HG03442 (cell line): ENCODE results near the gene SSX3.
"Not testable (repeated sequence)": the region's sequence is repeated elsewhere in the genome, so short reads cannot be mapped to it uniquely, and the experiment has no call there.

Source experiments
- ATAC-seq: cut with Tn5 transposase; IDR thresholded peaks from one replicate; pipeline ENCODE4 v1.9.1; 2021; ENCODE audit warnings: mild to moderate bottlenecking, moderate library complexity; ENCODE audit not compliant: unreplicated experiment

Gene SSX3, protein sequence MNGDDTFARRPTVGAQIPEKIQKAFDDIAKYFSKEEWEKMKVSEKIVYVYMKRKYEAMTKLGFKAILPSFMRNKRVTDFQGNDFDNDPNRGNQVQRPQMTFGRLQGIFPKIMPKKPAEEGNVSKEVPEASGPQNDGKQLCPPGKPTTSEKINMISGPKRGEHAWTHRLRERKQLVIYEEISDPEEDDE

DNA sequence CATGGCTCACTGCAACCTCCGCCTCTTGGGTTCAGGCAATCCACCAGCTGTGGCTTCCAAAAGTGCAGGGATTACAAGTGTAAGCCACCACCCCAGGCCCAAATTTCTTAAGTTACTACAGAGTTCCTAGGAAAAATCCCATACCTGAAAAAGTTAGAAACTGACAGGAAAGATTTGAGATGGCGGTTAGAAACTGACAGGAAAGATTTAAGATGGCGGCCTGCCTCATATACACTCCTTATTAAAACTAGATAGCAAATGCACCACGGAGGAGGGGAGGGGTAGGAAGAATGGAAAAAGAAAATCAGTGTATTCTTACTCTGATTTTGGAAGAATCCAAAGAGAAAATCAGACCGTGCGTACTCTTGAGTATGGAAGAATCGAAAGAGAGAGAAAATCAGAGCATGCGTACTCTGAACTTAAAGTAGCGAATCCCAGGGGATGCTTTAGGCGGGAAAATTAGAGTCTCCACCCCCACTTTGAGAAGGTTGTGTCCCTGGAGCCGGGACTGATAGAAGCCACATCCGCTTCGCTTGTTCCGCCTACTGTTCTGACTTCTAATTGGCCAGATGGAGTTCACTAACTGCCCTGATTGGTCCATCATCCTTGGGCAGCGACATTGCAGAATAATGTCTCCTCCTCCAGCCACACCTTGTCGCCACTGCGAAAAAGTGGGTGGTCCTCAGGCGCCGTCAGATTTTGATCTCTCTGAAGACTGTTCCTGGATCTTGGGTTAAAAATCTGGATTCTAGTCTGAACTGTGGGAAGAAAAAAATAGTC is at the start of gene SSX3:
TSS of gene SSX3 (minus strand) at position 389 of the 780 bp plus-strand sequence. CDS start 1,454 bp downstream, outside the sequence.
- ATAC-seq, result not testable (repeated sequence)

DNA sequence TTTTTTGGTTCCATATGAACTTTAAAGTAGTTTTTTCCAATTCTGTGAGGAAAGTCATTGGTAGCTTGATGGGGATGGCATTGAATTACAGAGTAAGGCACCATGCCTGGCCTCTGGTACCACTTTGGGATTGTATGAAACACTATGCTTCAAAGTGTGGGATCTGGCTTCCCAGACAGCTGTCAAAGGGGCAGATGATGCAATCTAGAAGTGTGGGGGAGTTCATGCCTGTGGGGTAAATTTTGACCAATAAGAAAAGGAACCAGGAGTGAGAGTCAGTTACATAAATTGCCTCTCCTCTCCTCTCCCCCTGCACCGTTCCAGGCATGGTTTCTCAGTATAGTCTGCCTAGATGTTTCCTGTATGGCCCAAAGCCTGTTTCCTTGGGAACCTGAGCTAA is 41.3 kb upstream of the SSX3 start:
- not testable (repeated sequence) for ATAC-seq

DNA sequence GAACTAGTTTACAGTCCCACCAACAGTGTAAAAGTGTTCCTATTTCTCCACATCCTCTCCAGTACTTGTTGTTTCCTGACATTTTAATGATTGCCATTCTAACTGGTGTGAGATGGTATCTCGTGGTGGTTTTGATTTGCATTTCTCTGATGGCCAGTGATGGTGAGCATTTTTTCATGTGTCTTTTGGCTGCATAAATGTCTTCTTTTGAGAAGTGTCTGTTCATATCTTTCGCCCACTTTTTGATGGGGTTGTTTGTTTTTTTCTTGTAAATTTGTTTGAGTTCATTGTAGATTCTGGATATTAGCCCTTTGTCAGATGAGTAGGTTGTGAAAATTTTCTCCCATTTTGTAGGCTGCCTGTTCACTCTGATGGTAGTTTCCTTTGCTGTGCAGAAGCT is 40.4 kb upstream of the SSX3 start:
- not testable (repeated sequence) for ATAC-seq

DNA sequence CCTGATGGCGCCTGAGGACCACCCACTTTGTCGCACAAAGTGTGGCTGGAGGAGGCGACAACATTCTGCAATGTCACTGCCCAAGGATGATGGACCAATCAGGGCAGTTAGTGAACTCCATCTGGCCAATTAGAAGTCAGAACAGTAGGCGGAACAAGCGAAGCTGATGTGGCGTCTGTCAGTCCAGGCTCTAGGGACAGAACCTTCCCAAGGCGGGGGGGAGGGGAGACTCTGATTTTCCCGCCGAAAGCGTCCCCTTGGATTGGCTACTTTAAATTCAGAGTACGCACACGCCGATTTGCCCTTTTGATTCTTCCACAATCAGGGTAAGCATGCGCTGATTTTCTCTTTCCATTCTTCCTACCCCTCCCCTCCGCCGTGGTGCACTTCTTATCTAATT is 26.7 kb upstream of the SSX3 start, which contains the start of gene SSX4:
TSS of gene SSX4 (plus strand) at position 301 of the 400 bp plus-strand sequence. CDS start 515 bp downstream, outside the sequence.
- not testable (repeated sequence) for ATAC-seq

DNA sequence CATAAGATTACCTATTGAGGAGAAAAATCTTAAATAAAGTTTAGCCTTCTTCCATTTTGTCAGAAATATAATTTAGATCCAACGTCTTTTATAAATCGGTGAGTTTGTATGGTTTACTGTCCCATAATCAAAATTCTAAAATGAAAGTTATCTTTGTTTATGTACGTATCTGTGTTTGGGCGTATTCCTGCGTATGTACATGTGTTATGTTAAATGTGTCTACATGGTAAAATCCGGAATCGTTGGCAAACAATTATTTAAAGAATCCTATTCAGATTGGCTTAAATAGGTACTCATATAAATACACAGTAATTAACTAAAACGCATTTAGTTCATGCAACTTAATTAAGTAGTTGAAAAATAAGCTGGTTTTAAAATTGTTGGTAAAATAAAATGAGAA is 13.9 kb upstream of the SSX3 start:
- ATAC-seq, result not testable (repeated sequence)

DNA sequence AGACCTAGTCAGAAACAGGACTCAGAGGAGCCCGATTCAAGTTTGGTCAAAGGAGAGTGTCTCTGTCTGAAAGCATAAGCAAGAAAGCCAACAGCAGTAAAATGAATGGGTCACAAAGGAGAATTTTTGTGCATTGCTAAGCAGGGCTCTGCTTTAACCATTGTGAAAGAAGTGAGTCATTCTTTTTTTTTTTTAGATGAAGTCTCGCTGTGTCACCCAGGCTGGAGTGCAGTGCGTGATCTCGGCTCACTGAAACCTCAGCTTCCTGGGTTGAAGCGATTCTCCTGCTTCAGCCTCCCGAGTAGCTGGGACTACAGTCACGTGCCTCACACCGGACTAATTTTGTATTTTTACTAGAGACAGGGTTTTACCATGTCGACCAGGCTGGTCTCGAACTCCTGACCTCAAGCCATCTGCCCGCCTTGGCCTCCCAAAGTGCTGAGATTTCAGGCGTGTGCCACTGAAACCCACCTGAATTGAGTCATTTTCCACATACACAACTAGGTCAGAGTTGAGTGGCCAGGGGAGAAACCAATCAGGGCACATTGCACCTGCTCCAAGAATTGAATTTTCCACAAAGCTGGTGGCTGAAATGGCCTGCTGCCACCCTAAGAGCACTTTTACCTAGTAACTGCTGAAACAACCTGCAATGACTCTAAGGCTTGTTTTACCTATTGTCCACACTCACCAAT is 11.4 kb upstream of the SSX3 start:
- ATAC-seq, result not testable (repeated sequence)

DNA sequence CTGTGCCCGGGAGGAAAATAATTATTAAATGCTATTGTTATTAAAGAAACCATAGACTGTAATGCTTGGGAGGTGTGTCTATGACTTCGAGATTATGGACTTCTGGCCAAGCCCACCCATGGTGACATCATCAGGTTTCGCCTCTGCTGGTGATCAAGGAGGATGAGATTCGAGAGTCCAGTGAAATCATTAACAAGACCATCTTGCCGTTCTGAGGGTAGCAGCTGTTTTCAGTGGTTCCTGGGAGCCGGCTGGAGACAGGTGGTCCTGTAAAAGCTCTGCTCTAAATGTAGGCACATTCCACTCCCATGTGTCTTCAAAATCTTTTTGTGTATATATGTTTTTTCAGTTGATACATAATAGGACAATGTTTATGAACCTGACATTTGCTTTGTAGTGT is 2.8 kb upstream of the SSX3 start:
- not testable (repeated sequence) for ATAC-seq

DNA sequence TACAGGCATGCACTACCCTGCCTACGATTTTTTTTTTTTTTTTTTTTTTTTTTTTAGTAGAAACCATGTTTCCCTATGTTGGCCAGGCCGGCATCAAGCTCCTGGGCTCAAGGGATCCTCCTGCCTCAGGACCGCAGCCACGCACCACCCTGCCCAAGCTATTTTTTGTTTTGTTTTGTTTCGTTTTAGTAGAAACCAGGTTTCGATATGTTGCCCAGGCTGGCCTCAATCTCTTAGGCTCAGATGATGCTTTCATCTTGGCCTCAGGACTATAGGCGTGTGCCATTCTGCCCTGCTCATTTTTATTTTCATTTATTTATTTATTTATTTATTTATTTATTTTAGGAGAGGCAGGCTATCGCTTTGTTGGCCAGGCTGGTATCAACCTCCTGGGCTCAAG is 1.2 kb upstream of the SSX3 start:
- no peak for ATAC-seq

DNA sequence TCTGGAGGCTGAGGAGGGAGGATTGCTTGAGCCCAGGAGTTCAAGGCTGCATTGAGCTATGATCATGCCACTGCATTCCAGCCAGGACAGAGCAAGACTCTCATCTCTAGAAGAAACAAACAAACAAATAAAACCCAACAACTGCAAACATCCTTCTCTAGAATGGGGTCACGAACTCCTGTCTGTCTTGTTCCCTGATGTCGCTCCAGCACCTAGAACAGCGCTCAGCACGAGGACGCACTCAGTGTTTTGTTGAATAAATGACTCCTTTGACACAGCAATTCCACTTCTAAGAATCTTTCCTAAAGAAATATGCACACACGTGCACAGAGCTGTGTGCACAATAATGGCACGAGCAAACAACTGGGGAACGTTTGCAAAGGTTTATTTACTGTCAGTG is 10.4 kb downstream of the SSX3 start:
- not testable (repeated sequence) for ATAC-seq

DNA sequence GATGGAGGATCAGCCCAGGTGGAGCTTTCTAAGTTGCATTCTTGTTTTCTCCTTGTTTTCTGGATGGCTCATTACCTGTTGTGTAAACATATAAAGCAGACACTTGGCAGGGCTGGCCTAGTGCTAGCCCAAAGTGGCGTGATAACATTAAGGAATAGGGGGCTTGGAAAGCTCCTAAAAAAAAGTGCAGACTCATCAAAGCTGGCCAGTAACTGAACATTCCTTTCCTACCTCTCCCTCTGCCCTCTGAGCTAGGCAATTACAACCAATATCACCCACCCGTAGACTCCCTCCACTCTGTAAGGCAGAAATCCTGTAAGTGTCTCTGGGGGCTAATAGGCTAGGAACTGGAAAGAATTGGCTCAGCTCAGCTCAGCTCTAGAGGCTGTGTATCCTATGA is 42.5 kb downstream of the SSX3 start:
- not testable (repeated sequence) for ATAC-seq

DNA sequence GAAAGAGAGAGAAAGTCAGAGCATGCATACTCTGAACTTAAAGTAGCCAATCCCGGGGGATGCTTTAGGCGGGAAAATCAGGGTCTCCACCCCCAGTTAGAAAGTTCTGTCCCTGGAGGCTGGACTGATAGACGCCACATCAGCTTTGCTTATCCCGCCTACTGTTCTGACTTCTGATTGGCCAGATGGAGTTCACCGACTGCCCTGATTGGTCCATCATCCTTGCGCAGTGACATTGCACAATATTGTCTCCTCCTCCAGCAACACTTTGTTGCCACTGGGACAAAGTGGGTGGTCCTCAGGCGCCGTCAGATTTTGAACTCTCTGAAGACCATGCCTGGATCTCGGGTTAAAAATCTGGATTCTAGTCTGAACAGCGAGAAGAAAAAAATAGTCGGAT is 50.3 kb downstream of the SSX3 start:
- no peak for ATAC-seq
